GM18909 (cell line): ENCODE results near the gene ZNF232.
A peak's percentile ranks its signal among the peaks of the same experiment; 100 is the strongest.
"Not testable (repeated sequence)": the region's sequence is repeated elsewhere in the genome, so short reads cannot be mapped to it uniquely, and the experiment has no call there.

Experiments
- ATAC-seq: cut with Tn5 transposase; IDR thresholded peaks from one replicate; pipeline ENCODE4 v1.9.1; 2021; ENCODE audit warnings: mild to moderate bottlenecking; ENCODE audit not compliant: unreplicated experiment, poor library complexity

Gene ZNF232

DNA sequence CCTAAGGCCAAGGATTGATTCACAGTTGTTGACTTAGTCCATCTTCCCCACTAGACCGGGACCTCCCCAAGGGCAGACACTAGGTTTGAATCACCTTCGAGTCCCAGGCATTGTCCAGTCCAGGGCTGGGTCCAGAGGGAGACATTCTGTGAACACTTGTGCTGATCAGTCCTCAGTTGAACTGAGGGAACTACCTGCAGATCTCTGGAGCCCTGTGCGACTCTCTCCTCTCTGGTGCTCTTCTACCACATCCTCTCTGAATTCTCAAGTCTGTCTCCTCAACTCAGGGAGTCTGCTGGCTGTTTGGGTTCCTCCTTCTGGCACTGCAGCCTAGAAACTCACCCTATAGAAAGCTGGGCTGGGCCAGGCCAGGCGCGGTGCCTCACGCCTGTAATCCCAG, 10.8 kb downstream of the ZNF232 start:
- no peak for ATAC-seq

- no peak for ATAC-seq
Observed at GRCh38 chr17:5099271-5099670, 12.4 kb downstream of the ZNF232 start.

DNA sequence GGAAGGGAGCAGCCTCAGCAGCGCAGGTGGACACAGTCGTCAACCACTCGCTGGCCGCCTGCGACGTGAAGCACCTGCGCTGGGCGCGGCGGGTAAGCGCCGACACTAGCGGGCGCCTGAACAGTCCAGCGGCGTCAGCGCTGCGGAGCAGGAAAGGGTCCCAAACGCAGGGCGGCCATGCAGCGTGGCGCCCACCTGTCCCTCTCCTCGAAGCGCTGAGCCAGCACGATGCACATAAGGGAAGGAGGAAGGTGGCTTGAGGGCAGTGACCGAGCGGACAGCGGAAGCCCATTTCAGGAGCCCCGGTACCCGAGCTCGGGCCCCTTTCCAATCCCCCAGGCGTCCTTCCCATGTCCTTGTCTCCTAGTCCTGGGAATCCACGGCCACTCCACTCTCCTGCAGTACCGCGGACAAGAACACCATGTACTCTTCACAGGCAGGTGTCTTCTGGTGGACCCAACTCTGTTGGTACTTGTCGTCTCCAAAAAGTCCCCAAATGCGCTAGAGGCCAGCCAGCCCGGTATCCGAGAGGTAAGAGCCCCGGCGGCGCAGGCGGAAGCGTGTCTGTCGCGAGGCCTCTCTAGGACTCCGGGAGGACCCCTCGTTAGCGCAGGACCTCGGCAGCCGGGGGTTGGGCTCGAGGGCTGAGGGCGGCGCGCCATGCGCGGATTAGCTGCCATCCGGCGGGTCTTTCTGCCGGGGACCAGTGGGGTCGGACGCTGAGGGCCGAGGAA, 14.4 kb downstream of the ZNF232 start:
- no peak for ATAC-seq

GRCh38 chr17:5096731-5097100, 15.0 kb downstream of the ZNF232 start:
- no peak for ATAC-seq

GRCh38 chr17:5092218-5093010, 19.3 kb downstream of the ZNF232 start:
- ATAC-seq: no peak

DNA sequence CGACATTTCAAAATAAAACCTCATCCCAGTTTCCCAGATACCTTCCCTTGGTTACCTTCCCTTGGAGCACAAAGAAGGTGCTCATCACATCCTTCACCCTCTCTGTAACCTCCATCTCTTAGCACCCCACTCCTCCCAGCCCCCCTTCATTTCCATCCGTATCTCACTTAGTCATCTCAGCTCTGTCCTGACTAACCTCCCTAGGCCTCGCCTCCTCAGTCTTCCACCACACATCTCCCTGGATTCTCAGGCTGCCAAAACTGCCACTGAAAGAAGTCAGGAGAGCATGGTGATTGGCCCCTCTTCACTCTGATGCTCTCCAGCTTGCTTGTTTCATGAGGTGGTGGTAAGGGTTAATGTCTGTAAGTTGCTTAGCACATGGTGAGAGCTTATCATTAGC, 31.1 kb downstream of the ZNF232 start:
- no peak for ATAC-seq

GRCh38 chr17:5078106-5079028, 33.3 kb downstream of the ZNF232 start, which contains the start of gene ZFP3:
Gene ZFP3, plus strand, starts transcription at chr17:5078467. Its CDS starts 13,038 bp downstream, at chr17:5091505.
- ATAC-seq: peak; percentile 92

DNA sequence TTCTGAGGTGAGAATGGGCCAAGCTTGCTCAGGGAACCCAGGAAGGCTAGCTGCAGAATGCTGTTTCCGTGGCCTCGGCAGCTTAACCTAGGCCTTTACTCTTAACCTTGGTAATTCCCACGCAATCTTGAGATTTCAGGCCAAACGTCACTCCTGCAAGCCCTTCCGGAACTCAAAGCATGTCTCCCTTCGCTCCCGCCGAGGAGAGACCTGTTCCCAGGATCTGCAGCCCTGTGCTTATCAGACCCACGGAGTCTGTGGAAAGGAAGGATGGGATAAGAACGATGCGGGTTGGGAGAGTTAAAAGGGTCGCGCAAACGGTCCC, 33.9 kb downstream of the ZNF232 start:
- ATAC-seq: no peak

GRCh38 chr17:5077275-5077674, 34.4 kb downstream of the ZNF232 start:
- ATAC-seq: not testable (repeated sequence)

- not testable (repeated sequence) for ATAC-seq
Observed at GRCh38 chr17:5075472-5075871, 36.2 kb downstream of the ZNF232 start.

GRCh38 chr17:5069724-5070123, 42.0 kb downstream of the ZNF232 start:
- no peak for ATAC-seq

- no peak for ATAC-seq
Observed at GRCh38 chr17:5068236-5068635, 43.4 kb downstream of the ZNF232 start.

GRCh38 chr17:5065227-5065744, 46.4 kb downstream of the ZNF232 start:
- ATAC-seq: no peak
